KG1 (cell line): ENCODE measurements around the gene CDT1.

ENCODE experiments used
- DNase-seq: peaks from one replicate; lab custom pipeline; 2025; lab: John Stamatoyannopoulos, UW

The CDT1 gene

DNA sequence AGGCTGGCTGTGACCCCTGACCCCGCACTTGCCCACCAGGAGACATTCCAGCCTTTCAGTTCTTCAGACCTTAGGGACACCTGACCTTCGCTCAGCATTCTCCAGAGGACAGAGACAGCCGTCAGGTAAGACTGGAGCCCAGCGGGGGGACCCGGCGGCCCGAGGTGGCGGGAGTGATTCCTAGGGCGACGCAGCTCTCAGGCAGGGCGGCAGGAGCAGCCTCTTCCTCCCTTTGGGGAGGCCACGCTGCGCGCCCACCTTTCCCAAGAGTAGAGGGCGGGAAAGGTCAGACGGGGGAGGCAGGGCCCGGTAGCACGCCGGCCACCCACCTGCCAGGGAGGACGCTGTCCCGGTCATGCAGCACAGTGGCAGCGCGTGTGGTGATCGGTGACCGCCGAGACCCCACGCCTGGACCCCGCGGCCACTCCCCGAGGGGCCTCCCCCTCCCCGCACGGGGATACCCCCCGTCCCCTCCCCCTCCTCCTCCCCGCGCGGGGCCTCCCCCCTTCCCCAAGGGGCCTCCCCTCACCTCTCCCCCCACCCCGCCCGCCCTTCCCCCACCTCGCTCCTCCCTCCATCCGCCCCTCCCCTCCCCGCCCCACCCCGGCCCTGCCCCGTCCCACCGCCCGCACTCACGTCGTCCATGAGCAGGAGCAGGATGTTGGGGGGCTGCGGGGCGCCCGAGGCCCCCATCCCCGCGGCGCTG is 52.7 kb downstream of the CDT1 start:
- DNase-seq, result no peak

GRCh38 chr16:88856828-88857727 is 53.5 kb downstream of the CDT1 start, which contains the start of the genes GALNS and TRAPPC2L:
GALNS (minus strand) TSS chr16:88856947; CDS start chr16:88856877, 70 bp downstream.
TRAPPC2L (plus strand) TSS chr16:88857127; CDS start chr16:88857151, 24 bp downstream.
- peak; percentile 88 for DNase-seq

DNA sequence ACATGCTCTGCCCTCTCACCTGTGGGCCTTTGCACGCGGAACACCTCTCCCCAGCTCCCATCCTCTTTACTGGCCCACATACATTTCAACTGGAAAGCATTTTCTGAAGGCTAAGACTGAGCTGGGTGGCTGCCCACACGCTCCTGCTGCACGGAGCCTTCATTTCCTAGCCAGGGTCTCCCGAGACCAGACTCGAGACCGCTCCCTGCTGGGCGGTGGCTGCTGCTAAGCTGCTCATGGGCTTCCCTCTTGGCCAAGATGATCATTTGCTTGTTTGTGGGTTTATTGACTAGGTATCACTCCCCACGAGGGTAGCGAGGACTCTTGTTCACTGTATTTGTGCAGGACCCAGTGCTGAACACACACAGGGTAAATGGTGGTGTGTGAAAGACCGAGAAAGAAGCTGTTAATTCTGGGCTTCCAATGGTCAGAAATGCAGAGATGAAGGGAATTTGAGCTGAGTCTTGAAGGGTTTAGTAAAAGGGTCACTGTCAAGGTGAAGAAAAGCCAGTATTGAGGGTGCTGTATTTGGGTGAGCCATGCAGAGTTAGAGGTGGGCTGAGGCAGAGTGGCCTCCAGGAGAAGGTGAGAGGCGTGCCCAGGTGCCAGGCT is 54.2 kb downstream of the CDT1 start:
- peak; percentile 47 for DNase-seq
